RWPE1 (cell line): ENCODE data around the gene MUC6.

Experiments
- CTCF ChIA-PET: fragments of 350-600 bp; sonication (Branson Sonifier 250); formaldehyde crosslinking; extraction: SDS; loops from one replicate; lab custom pipeline; 2021; lab: Yijun Ruan, JAX
- POLR2A ChIA-PET: fragments of 400-600 bp; formaldehyde crosslinking; extraction: SDS; loops from one replicate; lab custom pipeline; 2020; ENCODE audit warnings: antibody characterized with exemption; ENCODE audit not compliant: low non-redundant PET; lab: Yijun Ruan, JAX
- DNase-seq: peaks from one replicate; pipeline ENCODE4 v3.0.0; 2012; ENCODE audit warnings: low spot score
- H3K27ac ChIP-seq: fragments of 450-650 bp; 2 replicates; pipeline ENCODE4 v1.5.1; 2017
- CTCF ChIP-seq: fragments of 450-650 bp; conservative IDR thresholded peaks from 2 replicates; pipeline ENCODE4 v1.5.1; 2017; ENCODE audit warnings: low read depth, mild to moderate bottlenecking

MUC6 gene

GRCh38 chr11:971731-972365 is 64.7 kb downstream of the MUC6 start:
- no peak for TF ChIP-seq CTCF
- peak overlapping the region; percentile 9; the same call in 1 of the 2 replicates for H3K27ac ChIP-seq
- DNase-seq, result no peak
- POLR2A ChIA-PET, result no interaction called here
- CTCF ChIA-PET, result no interaction called here

DNA sequence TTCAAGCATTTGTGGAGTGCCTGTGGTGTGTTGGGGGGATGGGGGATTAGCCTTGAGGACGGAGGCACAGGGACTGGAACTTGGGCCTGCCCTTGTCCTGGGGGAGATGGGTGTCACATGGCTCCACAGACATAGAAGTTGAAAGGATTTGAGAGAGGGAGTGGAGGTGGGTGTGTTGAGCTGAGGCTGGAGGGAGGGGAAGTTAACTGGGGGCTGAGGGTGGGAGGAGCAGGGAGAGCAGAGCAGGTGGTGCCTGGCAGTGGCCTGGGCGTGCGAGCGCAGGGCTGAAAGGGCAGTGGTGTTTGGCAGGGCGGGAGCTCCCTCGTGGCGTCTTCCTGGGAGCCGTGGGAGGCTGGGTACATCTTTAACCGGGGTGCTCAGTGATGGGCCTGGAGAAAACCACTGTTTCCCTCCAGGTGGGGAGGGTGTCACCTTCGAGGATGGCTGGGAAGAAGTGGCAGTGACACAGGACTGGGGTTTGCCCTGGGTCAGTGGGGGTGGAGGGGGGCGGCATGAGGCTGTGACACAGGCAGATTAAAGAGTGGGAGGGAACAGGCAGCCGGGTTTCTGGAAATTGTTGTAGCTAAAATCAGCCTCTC is 65.3 kb downstream of the MUC6 start:
- POLR2A ChIA-PET, result no interaction called here
- CTCF ChIA-PET, result no interaction called here
- no peak for TF ChIP-seq CTCF
- H3K27ac ChIP-seq, result peak overlapping the region; percentile 9; the same call in 1 of the 2 replicates
- DNase-seq, result no peak

DNA sequence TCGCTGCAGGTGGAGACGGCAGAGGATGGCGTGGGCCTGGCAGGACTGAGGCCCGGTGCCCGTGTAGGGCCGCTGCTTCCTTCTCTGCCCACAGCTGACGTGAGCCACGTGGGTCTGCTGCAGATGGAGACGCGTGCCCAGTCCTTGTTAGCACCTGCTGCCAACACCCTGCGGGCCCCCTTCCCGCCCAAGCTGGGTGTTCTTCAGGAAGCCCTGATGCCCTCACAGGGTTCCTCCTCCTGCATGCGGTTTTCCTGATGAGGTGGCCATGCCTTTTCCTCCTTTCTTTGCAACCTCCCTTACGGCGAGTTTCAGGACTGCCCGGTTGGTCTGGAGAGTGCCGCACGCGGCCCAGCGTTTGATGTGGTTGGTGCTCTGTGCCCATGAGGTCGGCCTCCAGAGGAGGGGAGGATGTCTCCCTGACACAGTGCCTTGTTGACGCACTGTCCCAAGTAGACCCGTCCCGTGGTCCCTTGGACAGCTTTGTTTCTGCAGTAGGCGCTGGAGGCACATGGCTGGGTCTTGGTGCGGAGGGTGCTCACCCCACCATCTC is 66.1 kb downstream of the MUC6 start:
- no peak for DNase-seq
- POLR2A ChIA-PET, result no interaction called here
- H3K27ac ChIP-seq, result no peak overlapping the region
- CTCF ChIA-PET, result interaction anchor here (0.7 kb wide), 1 partner anchor 246 kb away, joined by 3 read pairs; no protein-coding TSS in a partner anchor
- no peak for TF ChIP-seq CTCF

GRCh38 chr11:969651-970205 is 66.8 kb downstream of the MUC6 start:
- H3K27ac ChIP-seq, result no peak overlapping the region
- ChIA-PET CTCF (interaction anchor here (0.7 kb wide), 1 partner anchor 245 kb away, joined by 3 read pairs; no protein-coding TSS in a partner anchor), POLR2A (no interaction called here)
- no peak for DNase-seq
- no peak for TF ChIP-seq CTCF

DNA sequence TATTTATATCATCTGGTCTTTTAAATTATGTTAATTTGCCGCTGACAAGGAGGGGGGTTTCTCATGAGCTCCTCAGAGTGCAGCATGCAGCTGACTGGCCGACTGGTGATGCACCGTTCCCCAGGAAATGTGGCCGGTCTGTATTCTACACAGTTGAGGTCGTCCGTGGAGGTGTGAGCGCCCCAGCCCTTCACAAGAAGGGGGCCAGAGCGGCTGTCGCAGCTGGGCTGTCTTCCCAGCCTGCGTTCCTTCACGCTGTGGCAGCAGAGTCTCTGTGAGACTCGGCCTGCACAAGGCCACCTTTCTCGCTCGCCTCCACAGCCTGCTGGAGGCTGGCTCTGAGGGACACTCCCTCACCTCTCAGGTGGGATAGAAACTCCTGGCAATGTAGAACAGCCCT is 67.7 kb downstream of the MUC6 start:
- no peak for DNase-seq
- CTCF ChIA-PET, result no interaction called here
- no peak for TF ChIP-seq CTCF
- POLR2A ChIA-PET, result no interaction called here
- no peak overlapping the region for H3K27ac ChIP-seq

- POLR2A ChIA-PET, result no interaction called here
- CTCF ChIA-PET, result no interaction called here
- TF ChIP-seq CTCF, result no peak
- DNase-seq, result no peak
- no peak overlapping the region for H3K27ac ChIP-seq
These were observed 68.3 kb downstream of the MUC6 start for GRCh38 chr11:967995-968751.
